ENCODE results near the gene TMEM248.
A peak's percentile ranks its signal among the peaks of the same experiment; 100 is the strongest.
"Not testable (repeated sequence)": the region's sequence is repeated elsewhere in the genome, so short reads cannot be mapped to it uniquely, and the experiment has no call there.

Gene TMEM248

DNA sequence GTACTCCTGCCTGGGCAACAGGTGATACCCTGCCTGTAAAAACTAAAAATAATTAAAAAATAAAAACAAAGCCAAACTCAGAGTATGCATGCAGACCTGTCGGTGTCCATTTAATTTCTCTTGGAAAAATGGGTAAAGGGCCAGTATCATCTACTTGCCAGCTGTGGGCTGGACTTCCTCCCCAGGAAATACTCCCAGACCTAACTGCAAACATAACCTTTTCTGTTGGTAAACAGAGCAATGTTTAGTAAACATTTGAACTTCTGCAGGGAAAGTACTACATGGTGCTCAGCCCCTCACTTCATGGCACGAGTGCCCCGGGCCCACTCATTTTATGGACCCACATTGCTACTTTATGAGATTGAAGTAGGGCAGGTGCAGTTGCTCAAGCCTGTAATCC is 10.2 kb upstream of the TMEM248 start:
- DNase-seq (ENCODE audit: low spot score): no peak

DNA sequence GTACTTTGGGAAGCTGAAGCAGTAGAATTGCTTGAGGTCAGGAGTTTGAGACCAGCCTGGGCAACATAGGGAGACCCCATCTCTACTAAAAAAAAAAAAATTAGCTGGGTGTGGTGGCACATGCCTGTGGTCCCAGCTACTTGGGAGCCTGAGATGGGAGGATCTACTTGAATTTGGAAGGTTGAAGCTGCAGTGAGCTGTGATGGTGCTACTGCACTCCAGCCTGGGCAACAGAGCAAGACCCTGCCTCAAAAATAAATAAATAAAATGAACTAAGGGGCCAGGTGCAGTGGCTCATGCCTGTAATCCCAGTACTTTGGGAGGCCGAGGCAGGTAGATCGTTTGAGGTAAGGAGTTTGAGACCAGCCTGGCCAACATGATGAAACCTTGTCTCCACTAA is 9.8 kb upstream of the TMEM248 start:
- not testable (repeated sequence) for DNase-seq (ENCODE audit: low spot score)

DNA sequence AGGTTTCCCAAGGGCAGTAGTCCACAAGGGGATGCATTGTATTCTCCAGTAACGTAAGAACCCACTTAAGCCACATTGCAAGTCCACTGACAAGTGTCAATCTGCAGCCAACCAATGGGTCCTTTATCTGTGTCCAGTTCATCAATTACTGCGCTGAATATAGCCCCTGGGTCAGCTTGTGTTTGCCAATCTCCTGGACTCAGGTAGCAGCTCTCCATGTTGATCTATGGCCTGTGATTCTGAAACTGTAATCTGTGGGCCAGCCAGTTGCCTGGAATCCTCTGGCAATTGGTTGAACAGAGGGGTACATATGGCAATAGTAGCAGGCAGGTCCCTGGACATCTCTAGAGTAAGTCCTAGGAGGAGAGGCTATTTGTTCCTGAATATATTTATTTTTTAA is 8.8 kb upstream of the TMEM248 start:
- no peak for DNase-seq (ENCODE audit: low spot score)

DNA sequence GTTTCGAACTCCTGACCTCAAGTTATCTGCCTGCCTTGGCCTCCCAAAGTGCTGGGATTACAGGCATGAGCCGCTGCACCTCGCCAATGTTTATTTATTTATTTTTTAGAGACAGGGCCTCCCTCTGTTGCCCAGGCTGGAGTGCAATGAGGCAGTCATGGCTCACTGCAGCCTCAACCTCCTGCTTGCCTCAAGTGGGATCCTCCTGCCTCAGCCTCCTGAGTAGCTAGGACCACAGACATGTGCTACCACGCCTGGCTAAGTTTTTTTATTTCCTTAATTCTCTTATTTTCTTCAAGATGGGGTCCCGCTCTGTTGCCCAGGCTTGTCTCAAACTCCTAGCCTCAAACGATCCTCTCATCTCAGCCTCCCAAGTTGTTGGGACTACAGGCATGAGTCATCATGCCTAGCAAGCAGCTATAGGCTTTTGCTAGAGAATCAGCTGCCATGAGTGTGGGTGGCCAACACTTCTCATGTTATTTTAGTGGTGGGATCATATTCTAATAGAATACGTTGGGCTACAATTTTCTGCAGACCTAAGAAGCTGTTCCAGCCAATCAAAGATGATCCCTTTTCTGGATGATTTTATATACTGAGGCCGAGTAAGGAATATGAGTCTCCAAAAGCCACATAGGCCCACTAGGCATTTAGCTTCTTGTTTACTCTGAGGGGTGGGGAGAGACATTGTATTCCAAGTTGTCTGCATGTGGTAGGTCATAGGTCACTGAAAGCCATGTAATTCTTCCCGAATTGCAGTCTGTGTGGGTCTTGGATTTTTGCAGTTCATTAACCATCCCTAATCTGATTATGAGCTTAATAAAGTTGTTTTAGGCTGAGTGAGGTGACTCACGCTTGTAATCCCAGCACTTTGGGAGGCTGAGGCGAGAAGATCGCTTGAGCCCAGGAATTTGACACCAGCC is 7.6 kb upstream of the TMEM248 start:
- no peak for DNase-seq (ENCODE audit: low spot score)

DNA sequence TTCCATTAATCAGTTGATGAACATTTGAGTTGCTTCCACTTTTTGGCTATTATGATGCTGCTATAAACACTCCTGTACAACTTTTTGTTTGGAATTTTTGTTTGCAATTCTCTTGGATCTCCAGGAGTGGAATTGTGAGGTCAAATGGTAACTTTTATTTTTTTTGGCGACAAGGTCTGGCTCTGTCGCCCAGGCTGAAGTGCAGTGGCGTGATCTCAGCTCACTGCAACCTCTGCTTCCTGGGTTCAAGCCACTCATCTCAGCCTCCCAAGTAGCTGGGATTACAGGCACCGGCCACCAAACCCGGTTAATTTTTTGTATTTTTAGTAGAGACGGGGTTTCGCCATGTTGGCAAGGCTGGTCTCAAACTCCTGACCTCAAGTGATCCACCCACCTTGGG is 3.1 kb upstream of the TMEM248 start:
- DNase-seq (ENCODE audit: low spot score): not testable (repeated sequence)

DNA sequence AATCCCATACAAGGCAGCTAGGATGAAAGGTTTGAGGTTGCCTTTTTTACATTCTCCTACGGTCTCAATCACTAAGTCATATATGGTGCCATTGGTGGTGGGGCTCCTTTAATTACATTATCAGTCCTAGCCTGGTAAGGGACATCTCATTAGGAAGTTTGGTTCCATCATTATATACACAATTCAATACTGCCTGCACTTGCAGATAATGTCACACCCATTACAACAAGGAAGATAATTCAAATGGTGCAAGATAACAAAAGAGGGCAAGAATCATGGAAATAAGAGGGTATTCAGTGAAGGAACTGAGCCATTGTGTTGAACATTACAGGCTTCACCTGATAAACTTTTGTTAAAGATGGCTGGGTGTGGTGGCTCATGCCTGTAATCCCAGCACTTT is 1.7 kb upstream of the TMEM248 start:
- no peak for DNase-seq (ENCODE audit: low spot score)

DNA sequence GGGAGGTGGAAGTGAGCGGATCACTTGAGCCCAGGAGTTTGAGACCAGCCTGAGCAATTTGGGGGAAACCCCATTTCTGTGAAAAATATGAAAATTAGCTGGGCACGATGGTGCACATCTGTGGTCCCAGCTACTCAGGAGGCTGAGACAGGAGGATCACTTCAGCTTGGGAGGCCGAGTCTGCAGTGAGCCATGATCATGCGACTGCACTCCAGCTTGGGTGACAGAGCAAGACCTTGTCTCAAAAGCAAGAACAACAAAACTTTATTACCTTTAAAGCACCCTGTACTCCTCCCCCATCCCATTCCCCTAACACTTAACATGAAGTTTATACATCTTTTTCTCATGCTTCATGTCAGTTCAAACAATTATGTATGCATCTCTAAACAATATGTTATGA is 1.3 kb upstream of the TMEM248 start:
- no peak for DNase-seq (ENCODE audit: low spot score)

DNA sequence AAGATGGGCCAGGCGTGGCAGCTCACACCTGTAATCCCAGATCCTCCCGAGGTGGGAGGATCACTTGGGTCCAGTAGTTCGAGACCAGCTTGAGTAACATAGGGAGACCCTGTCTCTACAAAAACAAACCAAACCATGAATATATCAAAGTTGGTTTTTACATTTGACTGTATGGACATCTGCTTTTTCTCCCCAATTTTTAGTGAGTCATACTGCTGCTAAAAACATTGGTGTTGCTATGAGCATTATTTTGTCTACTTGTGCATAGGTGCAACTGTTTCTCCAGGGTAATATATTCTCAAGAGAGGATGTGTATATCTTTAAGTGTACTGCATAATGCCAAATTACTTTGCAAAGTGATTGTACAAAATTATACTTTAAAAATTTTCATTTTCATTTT is 769 bp upstream of the TMEM248 start:
- no peak for DNase-seq (ENCODE audit: low spot score)

DNA sequence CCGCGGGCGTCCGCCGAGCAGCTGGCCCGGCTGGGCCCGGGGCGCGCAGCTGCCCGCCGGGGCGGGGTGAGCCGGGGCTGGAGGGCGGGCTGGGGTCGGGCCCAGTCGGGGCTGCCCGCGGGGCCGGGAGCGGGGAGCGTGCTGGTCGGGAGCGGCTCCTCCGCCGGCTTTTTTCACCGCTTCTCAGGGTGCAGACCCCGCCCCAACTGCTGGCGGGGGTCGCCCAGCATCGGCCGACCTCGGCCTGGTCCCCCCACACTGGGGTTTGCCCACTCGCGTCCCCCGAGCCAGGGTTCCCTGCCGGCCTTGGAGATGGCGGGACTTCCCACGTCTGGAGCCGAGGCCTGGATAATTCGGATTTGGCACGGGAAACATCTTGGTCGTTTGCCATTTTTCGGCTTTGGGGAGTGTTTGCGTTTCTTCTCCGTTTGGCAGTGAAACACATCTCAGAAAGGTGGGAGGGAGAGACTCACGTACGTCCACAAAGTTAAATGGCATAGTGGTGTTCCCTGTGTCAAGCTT is 432 bp downstream of the TMEM248 start:
- DNase-seq (ENCODE audit: low spot score): peak; percentile 69

DNA sequence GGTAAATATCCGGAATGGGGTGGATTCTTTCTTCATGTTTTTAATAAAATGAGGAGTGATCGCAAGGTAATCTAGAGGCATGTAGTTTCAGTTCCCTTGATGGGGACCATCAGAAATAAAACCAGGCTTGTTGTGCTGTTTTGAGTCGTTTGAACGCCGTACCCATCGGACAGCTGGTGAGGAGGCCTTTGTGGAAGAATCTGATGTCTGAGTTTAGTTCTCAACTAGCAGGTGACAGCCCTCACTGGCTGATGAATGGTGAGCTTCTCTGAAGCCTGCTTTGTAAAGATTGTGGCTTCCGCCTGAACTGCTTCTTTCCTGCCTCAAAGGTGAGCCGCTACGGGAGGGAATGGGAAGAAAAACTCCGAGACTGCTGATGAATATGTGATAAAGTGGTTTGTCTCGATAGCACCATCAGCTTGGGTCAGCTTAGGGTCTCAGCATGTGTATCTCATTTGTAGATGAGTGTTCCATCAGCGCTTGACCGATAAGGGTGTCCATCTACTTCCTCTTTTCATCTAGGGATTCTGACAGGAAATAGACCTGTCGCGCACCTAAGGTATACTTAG is 977 bp downstream of the TMEM248 start:
- DNase-seq (ENCODE audit: low spot score): no peak

DNA sequence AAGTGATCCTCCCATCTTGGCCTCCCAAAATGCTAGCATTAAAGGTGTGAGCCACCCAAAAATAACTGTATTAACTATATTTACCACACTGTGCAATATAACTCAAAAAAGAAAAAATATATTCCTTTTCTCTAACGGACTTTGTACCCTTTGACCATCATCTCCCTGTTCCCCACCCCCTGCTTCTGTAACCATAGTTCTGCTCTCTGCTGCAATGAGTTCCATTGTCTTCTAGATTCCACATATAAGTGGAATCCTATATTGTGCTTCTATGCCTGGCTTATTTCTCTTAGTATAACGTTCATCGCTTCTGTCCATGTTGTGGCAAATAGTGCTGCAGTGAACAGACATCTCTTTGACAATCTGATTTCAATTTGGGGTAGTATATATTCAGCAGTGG is 4.2 kb downstream of the TMEM248 start:
- no peak for DNase-seq (ENCODE audit: low spot score)

DNA sequence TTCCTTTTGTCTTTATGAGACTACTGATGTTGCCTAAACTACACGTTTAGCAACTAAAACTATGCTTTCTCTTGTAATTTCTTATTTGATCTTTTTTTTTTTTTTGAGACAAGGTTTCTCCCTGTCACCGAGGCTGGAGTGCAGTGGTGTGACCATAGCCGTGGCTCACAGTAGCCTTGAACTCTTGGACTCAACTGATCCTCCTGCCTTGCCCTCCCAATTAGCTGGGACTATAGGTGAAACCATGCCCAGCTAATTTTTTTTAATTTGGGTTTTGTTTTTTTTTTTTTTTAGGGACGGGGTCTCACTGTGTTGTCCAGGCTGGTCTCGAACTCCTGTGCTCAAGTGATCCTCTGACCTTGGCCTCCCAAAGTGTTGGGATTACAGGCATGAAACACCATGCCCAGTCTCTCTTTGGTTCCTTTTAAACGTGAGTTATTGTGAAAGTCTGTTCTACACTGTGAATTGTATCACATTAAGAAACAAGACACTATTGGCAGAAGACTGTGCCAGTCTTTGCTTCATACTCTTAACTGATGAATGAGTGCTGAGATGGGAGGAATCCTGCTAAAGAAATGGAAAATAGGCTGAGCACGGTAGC is 6.4 kb downstream of the TMEM248 start:
- no peak for DNase-seq (ENCODE audit: low spot score)

DNA sequence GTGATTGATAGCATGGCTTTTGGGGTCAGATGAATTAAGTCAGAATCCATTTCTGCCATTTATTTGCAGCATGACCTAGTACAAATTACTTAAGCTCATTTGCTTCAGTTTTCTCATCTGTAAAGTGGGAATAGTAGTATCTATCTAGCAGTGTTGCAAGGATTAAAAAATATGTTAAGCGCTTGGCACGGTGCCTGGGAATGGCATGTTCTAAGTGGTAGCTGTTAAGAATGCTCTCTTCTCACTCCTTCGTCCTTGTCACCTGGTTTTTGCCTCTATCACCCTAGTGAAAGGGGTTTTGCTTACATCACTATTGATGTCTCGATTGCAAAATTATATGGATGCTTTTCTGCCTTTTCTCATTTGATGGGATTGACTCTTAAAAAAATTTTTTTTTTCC is 7.4 kb downstream of the TMEM248 start:
- DNase-seq (ENCODE audit: low spot score): no peak

DNA sequence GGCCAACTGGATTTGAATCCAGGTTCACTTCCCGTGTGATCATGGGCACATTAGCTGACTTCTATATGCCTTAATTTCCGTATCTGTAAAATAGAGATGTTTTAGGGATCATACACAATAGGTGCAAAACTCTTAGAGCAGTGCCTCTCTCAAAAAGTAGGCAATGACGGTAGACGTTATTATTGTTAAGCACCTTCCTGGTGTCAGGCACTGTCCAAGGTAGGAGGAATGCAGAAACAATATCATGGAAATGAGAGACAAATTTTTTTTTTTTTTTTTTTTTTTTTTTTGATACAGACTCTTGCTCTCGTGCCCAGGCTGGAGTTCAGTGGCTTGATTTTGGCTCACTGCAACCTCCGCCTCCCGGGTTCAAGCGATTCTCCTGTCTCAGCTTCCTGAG is 8.1 kb downstream of the TMEM248 start:
- no peak for DNase-seq (ENCODE audit: low spot score)

DNA sequence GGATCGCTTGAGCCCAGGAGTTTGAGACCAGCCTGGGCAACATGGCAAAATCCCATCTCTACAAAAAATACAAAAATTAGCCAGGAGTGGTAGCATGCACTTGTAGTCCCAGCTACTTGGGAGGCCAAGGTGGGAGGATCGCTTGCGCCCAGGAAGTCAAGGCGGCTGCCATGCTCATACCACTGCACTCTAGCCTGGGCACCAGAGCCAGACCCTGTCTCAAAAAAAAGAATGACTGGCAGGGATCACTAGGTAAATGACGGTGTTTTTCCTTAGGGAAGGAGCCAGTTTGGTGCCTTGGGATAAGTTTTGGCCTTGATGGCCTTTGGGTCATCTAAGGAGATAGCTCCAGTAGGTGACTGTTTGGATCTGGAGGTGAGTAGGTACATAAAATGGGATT is 8.9 kb downstream of the TMEM248 start:
- DNase-seq (ENCODE audit: low spot score): no peak

DNA sequence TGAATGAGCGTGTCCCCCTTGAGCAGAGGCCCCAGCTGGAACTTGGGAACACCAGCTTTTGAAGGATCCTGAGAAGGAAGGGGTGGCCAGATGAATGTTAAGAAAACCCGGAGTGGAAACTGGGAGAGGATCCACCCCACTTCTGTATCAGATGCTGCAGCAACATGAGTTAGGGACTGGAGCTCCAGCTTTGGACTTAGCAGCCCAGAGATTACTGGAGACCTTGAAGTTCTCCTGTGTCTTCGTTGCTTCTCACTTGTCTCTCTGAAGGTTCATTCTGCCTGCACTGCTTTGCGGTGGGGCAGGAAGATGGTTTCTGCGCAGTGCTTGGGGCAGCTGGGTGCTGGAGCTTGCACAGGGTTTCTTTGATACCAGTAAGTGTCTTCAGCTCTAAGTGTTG is 9.3 kb downstream of the TMEM248 start:
- peak; percentile 67 for DNase-seq (ENCODE audit: low spot score)

DNA sequence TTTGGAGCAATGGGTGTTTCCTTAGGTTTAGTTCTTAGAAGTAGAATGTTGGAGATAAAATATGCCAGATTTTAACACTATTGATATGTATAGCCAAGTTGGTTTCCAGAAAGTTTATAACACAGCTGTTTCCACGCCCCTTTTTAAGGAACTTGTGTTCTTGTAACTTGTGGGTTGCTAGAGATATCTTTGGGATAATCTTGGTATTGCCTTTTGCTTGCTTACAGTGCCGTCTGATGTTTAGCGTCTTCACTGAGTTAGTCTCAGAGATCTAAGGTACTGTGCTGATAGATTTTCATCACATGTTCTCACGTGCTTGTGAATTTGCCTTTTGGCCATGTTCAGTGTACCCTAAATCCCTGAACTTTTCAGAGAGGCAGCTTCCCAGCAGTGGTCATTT is 12.4 kb downstream of the TMEM248 start:
- DNase-seq (ENCODE audit: low spot score): no peak

DNA sequence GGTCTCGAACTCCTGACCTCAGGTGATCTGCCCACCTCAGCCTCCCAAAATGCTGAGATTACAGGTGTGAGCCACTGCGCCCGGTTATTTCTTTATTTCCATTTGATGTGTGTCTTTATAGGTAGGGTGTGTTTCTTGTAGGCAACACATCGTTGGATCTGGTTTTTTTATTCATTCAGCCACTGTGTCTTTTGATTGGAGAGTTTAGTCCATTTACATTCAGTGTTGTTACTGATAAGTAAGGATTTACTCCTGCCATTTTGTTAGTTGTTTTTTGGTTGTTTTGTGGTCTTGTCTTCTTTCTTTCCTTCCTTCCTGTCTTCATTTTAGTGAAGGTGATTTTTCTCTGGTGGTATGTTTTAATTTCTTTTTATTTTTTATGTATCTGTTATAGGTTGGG is 16.9 kb downstream of the TMEM248 start:
- DNase-seq (ENCODE audit: low spot score): no peak

DNA sequence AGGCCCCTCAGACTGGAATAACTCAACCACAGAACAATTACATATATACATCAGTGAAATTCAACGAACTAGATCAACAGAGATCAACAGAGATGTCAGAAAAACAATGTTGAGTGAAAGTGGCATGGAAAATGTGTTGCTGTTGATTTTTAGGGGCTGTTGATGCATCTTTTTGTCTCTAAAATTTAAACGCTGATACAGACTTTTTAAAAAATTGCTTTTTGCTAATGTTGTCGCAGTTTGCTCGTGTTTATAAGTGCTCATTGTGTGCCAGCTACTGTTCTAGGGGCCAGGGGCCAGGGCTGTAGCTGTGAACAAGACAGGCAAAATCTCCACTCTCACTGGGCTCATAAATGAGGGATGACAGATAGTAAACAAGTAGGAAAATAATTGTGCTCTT is 18.3 kb downstream of the TMEM248 start:
- no peak for DNase-seq (ENCODE audit: low spot score)

DNA sequence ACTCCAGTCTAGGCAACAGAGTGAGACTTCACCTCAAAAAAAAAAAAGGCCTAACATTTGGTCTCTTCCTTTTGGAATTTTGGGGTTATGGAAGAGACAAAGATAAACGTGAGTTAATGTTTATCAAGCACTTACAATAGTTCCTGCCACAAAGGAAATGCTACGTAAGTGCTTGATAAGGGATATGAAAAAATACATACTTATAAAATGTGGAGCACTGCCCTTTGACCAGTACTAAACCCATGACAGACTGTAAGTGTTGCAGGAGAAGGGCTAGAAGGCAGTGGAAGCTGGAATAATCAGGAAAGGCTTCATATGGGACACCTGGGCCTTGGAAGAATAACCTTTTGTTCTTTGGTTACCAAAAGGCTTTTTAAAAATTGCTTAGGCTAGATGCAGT is 25.5 kb downstream of the TMEM248 start:
- no peak for DNase-seq (ENCODE audit: low spot score)

DNA sequence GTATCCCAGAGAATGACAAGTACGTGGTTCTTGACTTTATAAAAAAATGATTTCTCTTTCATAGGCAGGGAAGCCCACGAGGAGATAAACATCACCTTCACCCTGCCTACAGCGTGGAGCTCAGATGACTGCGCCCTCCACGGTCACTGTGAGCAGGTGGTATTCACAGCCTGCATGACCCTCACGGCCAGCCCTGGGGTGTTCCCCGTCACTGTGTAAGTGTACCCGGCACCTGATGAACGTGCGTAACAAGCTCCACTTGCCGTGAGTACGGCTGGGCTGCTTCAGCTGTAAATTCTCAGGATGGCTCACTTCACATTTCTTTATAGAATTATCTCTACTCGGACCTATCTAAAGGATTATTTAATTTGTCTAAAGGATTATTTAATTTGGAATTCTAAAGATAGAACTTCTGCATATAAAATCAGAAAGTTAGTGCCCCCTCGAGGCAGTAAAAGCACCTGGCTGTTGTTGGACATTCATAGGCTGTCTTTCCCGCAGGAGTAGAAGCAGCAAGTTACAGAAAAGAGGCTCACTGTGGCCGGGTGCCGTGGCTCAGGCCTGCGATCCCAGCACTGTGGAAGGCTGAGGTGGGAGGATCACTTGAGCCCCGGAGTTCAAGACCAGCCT is 27.6 kb downstream of the TMEM248 start:
- no peak for DNase-seq (ENCODE audit: low spot score)

DNA sequence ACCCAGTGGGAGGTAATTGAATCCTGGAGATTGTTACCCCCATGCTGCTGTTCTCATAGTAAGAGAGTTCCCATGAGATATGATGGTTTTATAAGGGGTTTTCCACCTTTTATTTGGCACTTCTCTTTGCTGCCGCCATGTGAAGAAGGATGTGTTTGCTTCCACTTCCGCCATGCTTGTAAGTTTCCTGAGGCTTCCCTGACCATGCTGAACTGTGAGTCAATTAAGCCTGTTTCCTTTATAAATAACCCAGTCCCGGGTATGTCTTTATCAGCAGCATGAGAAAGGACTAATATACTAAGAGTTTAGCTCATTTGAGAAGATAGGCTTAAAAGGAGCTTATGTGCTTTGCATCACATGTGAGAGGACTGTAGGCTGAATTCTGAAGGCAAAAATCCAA is 29.3 kb downstream of the TMEM248 start:
- no peak for DNase-seq (ENCODE audit: low spot score)

DNA sequence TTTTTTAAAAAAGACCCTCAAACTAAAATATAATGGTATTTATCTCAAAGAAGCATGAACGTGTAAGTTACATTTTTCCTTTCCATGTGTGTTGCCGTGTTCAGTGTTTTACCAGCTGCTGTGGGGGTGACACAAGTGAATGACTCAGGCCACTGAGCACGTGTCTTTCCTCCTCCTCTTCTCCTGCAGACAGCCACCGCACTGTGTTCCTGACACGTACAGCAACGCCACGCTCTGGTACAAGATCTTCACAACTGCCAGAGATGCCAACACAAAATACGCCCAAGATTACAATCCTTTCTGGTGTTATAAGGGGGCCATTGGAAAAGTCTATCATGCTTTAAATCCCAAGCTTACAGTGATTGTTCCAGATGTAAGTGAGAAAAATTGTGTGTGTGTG is 29.7 kb downstream of the TMEM248 start:
- DNase-seq (ENCODE audit: low spot score): no peak

Data from D341Med (cell line).